HUDEP-2 (cell line): ENCODE measurements around the gene TEF.
A peak's percentile ranks its signal among the peaks of the same experiment; 100 is the strongest.

Source experiments
- DNase-seq, 76 experiments: peaks; one replicate each; lab custom pipeline; 2025; ENCODE audit not compliant: unreplicated experiment in 76 of 76; lab: John Stamatoyannopoulos, UW

Gene TEF, protein sequence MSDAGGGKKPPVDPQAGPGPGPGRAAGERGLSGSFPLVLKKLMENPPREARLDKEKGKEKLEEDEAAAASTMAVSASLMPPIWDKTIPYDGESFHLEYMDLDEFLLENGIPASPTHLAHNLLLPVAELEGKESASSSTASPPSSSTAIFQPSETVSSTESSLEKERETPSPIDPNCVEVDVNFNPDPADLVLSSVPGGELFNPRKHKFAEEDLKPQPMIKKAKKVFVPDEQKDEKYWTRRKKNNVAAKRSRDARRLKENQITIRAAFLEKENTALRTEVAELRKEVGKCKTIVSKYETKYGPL

GRCh38 chr22:41381329-41382097, at the start of gene TEF:
Gene TEF, plus strand, starts transcription at chr22:41381942. Its CDS starts 103 bp downstream, at chr22:41382045.
- DNase-seq: peak in 75 of 76 experiments; percentile 76 to 99 (median 97)

DNA sequence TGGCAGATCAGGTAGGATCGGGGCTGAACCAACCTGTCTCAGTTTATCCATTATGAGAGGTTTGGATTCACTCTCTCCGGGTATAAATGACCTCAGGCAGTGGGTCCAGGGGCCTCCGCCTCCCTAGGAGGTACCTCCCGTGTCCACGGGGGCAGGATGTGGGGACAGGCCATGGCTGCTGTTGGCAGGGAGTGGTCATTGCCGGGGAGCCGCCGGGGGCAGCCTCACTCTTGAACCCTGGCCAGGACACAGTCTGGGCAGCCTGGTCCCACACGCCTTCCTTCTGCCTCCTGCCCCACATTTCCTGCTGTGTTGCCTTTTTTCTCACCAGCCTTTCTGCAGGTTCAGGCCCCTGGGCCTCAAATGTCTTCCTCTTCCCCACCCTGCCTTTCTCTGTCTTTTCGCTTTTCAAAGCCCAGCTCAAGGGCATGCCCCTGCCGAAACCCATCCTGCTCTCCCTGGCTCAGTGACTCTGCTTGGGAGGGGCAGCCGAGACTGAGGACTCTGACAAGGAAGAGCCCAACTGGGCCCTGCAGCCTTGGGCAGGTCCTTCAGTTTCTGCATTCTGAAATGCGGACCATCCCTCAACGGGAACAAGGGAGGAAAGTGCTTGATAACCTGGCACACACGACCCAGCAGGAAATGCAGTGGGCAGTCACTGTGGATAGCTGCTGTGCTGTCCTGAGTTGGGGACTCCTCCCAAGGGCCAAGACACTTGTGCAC, 49.4 kb upstream of the TEF start:
- DNase-seq: no peak

DNA sequence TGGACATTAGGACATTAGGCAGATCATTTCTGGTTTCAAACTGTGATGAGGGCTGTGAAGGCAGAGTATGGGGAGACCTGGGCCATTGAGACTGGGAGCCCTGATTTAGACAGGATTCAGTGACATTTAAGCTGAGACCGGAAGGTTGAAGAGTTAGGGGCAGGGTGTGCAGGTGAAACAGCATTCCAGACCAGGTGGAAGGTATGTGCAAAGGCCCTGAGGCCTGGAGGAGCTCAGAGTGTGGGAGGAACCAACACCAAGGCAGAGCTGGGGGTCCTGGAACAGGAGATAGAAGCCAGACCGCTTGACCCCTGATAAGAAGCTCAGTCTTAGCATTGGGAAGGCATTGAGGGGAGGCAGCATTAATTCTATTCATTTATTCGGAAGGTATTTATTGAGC, 47.9 kb upstream of the TEF start:
- DNase-seq: no peak

- no peak for DNase-seq
Measured at GRCh38 chr22:41334215-41334614, 47.5 kb upstream of the TEF start.

DNA sequence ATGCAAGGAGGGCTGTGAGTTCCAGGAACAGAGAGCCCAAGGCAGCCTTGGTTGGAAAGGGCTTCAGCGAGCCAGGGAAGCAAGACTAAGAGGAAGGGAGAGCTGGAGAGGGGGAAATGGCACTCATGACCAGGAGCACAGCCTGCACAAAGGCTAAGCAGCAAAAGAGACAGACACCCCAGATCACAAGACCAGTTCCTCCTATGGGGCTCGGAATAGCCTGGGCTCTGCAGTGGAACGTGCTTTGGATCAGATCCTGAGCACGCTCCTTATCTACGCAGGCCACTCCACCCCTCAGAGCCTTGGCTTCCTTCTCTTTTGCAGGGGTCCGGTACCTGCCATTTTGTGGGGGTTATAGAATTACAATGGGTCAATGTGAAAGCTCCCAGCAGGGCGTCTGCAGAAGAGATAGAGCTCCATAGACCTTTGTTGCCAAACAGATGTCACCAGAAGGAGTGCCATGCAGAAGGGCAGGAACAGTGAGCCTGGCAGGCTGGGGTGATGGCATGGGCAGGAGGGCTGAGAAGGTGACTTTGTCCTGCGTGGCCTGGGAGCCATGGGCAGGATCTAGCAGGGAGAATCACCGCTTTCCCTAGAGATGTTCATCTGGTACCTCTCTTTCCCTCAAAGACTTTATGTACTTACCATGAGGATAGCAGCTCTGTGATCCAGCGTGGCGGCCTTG, 46.6 kb upstream of the TEF start:
- no peak for DNase-seq

DNA sequence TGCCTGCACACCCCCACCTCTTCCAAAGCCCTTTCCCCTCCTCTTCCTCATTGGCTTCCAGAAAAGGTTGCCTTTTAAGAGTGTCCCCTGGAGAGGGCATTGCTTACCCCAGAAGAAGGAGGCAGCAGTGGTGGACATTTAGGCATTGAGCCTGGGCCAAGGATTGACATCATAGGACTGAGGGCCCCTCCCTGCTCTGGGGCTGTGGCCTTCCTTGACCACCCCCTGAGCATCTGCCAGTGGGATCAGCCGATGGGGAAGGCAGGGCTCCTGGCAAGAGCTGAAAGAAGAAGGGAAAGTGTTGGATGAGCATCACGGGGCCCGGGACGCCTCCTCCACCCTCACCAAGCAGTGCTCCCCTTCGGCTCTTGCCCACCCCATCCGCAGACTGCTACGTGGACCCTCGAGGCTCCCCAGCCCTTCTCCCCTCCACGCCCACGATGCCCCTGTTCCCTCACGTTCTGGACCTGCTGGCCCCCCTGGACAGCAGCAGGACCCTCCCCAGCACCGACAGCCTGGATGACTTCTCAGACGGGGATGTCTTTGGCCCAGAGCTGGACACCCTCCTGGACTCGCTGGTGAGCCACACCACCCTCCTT, 43.0 kb upstream of the TEF start:
- DNase-seq: no peak

DNA sequence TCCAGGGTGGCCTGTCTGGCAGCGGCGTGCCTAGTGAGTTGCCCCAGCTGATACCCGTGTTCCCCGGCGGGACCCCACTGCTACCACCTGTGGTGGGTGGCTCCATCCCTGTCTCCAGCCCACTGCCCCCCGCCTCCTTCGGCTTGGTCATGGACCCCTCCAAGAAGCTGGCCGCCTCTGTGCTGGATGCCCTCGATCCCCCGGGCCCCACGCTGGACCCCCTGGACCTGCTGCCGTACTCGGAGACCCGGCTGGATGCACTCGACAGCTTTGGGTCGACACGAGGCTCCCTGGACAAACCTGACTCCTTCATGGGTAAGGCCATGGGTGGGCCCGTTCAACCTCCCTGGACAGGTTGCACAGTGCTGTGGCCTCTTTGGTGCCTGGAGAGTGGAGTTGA, 41.9 kb upstream of the TEF start:
- DNase-seq: no peak

- DNase-seq: no peak
Measured at GRCh38 chr22:41340357-41340756, 41.4 kb upstream of the TEF start.

DNA sequence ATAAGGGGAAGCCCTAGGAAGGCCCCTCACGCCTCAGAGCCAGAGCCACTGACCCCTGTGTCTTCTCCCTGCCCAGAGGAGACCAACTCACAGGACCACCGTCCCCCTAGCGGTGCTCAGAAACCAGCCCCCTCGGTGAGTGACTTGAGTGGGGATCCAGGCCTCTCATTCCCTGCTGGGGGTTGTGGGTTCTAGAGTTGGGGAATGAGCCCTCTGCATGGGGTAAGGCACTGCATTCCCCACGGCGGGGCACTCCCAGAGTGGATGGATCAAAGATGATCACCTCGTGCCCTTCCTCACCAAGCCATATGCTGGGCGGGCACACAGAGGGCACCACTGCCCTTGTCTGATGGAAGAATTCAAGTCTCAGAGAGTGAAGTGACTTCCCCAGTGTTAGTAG, 40.7 kb upstream of the TEF start:
- DNase-seq: no peak

GRCh38 chr22:41341990-41342389, 39.8 kb upstream of the TEF start:
- DNase-seq: no peak

DNA sequence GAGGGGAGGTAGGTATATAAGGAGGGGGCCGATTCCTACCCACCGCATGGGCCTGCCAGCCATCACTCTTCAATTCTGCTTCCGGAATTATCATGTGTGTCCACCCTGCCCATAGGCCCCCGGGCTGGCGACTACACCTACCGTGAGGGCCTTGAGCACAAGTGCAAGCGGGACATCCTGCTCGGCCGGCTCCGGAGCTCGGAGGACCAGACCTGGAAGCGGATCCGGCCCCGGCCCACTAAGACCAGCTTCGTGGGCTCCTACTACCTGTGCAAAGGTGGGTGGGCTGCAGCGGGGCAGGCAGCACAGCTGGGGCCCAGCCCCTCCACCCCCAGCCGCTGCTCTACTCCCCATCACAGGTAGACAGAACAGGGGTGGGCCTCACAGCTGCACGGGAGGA, 38.4 kb upstream of the TEF start:
- DNase-seq: no peak

GRCh38 chr22:41343717-41344116, 38.0 kb upstream of the TEF start:
- no peak for DNase-seq

- DNase-seq: no peak
Measured at GRCh38 chr22:41344189-41344788, 37.5 kb upstream of the TEF start.

GRCh38 chr22:41345807-41346335, 35.9 kb upstream of the TEF start:
- no peak for DNase-seq

GRCh38 chr22:41347066-41347859, 34.5 kb upstream of the TEF start:
- DNase-seq: no peak

DNA sequence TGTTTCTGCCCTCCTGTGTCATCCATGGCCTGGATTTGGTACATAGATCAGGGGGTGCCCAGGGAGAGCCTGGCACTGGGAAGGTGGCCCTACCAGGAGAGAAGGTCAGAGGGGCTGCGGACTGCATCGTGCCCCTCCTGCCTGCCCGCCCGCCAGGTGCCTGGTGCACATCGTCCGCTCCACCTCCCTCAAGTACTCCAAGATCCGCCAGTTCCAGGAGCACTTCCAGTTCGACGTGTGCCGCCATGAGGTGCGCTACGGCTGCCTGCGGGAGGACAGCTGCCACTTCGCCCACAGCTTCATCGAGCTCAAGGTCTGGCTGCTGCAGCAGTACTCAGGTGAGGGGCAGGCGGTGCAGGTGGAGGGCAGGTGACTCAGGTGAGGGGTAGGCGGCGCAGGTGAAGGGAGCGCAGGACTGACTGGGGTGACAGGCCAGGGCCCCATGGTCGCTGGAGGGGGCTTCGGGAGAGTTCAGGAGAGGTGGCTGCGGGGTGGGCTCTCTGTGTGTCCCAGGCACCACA, 32.7 kb upstream of the TEF start:
- no peak for DNase-seq

DNA sequence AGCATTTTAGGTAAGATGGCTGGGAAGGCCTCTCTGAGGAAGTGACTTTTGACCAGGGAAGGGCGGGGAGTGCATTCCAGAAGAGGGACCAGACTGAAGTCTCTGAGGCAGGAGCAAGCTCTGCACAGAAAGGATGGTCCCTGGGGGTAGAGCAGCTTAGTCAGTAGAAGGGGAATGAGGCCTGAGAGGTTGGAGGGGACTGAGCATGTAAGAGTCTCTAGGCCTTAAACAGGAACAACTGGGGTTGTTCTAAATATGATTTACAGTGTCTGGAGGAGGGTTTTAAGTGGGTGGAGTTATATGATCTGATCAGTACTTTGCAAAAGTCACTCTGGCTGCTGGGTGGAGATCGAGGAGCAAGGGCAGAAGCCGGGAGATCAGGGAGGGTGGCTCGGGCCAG, 31.7 kb upstream of the TEF start:
- peak in 27 of 76 experiments; percentile 3 to 40 (median 16) for DNase-seq

DNA sequence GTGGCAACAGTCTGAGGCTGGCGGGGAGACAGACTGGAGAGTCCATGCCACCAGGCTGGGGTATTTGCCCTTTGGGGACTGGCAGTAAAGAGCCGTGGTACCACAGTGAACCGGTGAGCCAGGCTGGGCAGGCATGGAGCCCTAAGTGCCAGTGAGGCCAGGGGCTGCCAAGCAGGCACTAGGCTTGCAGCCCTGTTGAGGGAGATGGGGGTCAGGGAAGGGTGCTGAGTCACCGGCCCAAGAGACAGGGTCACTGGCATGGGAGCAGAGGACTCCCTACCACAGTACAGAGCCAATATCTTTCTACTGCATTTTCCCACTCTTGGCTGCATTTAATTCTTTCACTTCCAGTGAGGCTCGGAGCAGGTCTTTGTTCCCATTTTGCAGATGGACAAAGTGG, 30.7 kb upstream of the TEF start:
- DNase-seq: no peak

DNA sequence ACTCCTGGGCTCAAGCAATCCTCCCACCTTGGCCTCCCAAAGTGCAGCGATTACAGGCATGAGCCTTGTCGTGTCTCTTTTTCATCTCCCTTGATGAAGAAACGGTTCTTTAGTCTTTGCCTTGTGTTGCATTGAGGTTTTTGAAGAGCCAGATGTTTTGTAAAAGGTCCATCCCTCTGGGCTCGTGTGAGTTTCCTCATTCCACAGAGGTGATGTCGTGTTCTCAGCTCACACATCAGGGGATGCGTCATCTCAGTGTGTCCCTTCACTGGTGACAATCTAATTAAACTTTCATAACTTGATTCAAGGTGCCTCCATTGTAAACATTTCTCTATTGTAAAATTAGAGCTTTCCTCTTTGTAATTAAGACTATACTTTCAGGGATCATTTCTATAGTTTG, 29.7 kb upstream of the TEF start:
- no peak for DNase-seq
